Anterior cingulate cortex (tissue), 58 donors: ENCODE measurements around the gene HHLA2.

Experiments used
- DNase-seq, 58 donors: peaks; one replicate each; lab custom pipeline; 2025; lab: John Stamatoyannopoulos, UW

HHLA2 gene

GRCh38 chr3:108298056-108298455 is 1.7 kb downstream of the HHLA2 start:
- no peak for DNase-seq

- no peak for DNase-seq
Measured at GRCh38 chr3:108300103-108300849, 3.9 kb downstream of the HHLA2 start.

- DNase-seq, result no peak
Measured at GRCh38 chr3:108301695-108302404, 5.5 kb downstream of the HHLA2 start.

GRCh38 chr3:108302570-108302969 is 6.2 kb downstream of the HHLA2 start:
- DNase-seq, result no peak

GRCh38 chr3:108305484-108306172 is 9.3 kb downstream of the HHLA2 start:
- DNase-seq, result no peak

- peak in 2 of 58 donors; percentile 5 for DNase-seq
Measured at GRCh38 chr3:108311797-108312196, 15.4 kb downstream of the HHLA2 start.

GRCh38 chr3:108312656-108313055 is 16.3 kb downstream of the HHLA2 start:
- peak in 1 of 58 donors; percentile 44 for DNase-seq

- DNase-seq, result no peak
Measured at GRCh38 chr3:108315767-108316301, 19.5 kb downstream of the HHLA2 start.

GRCh38 chr3:108319428-108320082 is 23.2 kb downstream of the HHLA2 start:
- no peak for DNase-seq

- DNase-seq, result no peak
Measured at GRCh38 chr3:108320746-108321350, 24.5 kb downstream of the HHLA2 start.

- no peak for DNase-seq
Measured at GRCh38 chr3:108322352-108322751, 26.0 kb downstream of the HHLA2 start.

GRCh38 chr3:108324177-108324576 is 27.8 kb downstream of the HHLA2 start:
- no peak for DNase-seq

- no peak for DNase-seq
Measured at GRCh38 chr3:108327168-108327567, 30.8 kb downstream of the HHLA2 start.

GRCh38 chr3:108328821-108329486 is 32.6 kb downstream of the HHLA2 start:
- peak in 2 of 58 donors; percentile 17 to 43 for DNase-seq

- no peak for DNase-seq
Measured at GRCh38 chr3:108329508-108329907, 33.2 kb downstream of the HHLA2 start.

- DNase-seq, result no peak
Measured at GRCh38 chr3:108329947-108330346, 33.6 kb downstream of the HHLA2 start.

GRCh38 chr3:108331792-108332191 is 35.4 kb downstream of the HHLA2 start:
- no peak for DNase-seq

GRCh38 chr3:108333961-108334360 is 37.6 kb downstream of the HHLA2 start:
- no peak for DNase-seq

GRCh38 chr3:108334701-108335100 is 38.4 kb downstream of the HHLA2 start:
- no peak for DNase-seq
